Kidney epithelial cell (primary cell): ENCODE data around the gene TSHZ2. TPM values are rescaled to one million over a fixed set of nuclear protein-coding genes. Genes with fewer than 3 reads are reported as not detected.

ENCODE experiments used
- DNase-seq: peaks from one replicate; pipeline ENCODE4 v3.0.0-alpha.2; 2010; ENCODE audit warnings: low read depth
- H3K27me3 ChIP-seq: 2 replicates; pipeline ENCODE4 v1.6.0; 2011; ENCODE audit warnings: low read length; ENCODE audit not compliant: control insufficient read depth, insufficient read depth
- H3K36me3 ChIP-seq: 2 replicates; pipeline ENCODE4 v1.5.1; 2011; ENCODE audit warnings: low read length; ENCODE audit not compliant: control insufficient read depth, insufficient read depth
- H3K4me3 ChIP-seq: 2 replicates; pipeline ENCODE4 v1.5.1; 2011; ENCODE audit warnings: low read depth, mild to moderate bottlenecking, control low read depth, low read length
- CTCF ChIP-seq: IDR thresholded peaks from 2 replicates; pipeline ENCODE4 v1.5.1; 2011; ENCODE audit warnings: mild to moderate bottlenecking, moderate library complexity, low read length, control low read depth, inconsistent platforms; ENCODE audit not compliant: insufficient read depth, poor library complexity, severe bottlenecking
- total RNA-seq: library from RNA; depleted of rRNA; stranded (reverse); fragments of >200 nt; gene quantifications from 2 replicates; pipeline ENCODE4 v1.2.3, GENCODE V29; 2015

Gene TSHZ2
- 1.0 and 1.4 TPM in 2 replicates for total RNA-seq

GRCh38 chr20:52972190-52972937, at the start of gene TSHZ2:
TSS of gene TSHZ2 (plus strand) at chr20:52972358. CDS start at chr20:52973294, 936 bp downstream.
- Histone ChIP-seq H3K4me3 (peak within 1 kb of the TSS; percentile 46), H3K36me3 (no peaks in the 10 kb centered on the region), H3K27me3 (peaks cover 10% of the 10 kb centered on the region)
- no peak for TF ChIP-seq CTCF
- DNase-seq = no peak

GRCh38 chr20:52922436-52922835, 49.7 kb upstream of the TSHZ2 start:
- Histone ChIP-seq H3K27me3 (no peaks in the 10 kb centered on the region), H3K4me3 (no peak overlapping the region), H3K36me3 (no peaks in the 10 kb centered on the region)
- no peak for TF ChIP-seq CTCF
- no peak for DNase-seq

- Histone ChIP-seq H3K27me3 (no peaks in the 10 kb centered on the region), H3K36me3 (no peaks in the 10 kb centered on the region), H3K4me3 (no peak overlapping the region)
- DNase-seq = peak; percentile 99
- no peak for TF ChIP-seq CTCF
Measured at GRCh38 chr20:52923123-52923937, 48.8 kb upstream of the TSHZ2 start.

GRCh38 chr20:52924411-52925271, 47.5 kb upstream of the TSHZ2 start:
- DNase-seq = no peak

More at GRCh38 chr20:52924411-52925271, 47.5 kb upstream of the TSHZ2 start:
- TF ChIP-seq CTCF = no peak
- Histone ChIP-seq H3K27me3 (no peaks in the 10 kb centered on the region), H3K4me3 (no peak overlapping the region), H3K36me3 (no peaks in the 10 kb centered on the region)
